HG02798 (cell line): ENCODE measurements around the gene LRCH1.

Experiments
- ATAC-seq: cut with Tn5 transposase; IDR thresholded peaks from one replicate; pipeline ENCODE4 v1.9.1; 2021; ENCODE audit warnings: mild to moderate bottlenecking; ENCODE audit not compliant: unreplicated experiment, poor library complexity

LRCH1 gene

GRCh38 chr13:46607768-46608564, 55.0 kb downstream of the LRCH1 start:
- ATAC-seq: peak; percentile 47

- no peak for ATAC-seq
Observed at GRCh38 chr13:46609052-46609451, 56.1 kb downstream of the LRCH1 start.

- ATAC-seq: no peak
Observed at GRCh38 chr13:46609726-46610125, 56.8 kb downstream of the LRCH1 start.

- no peak for ATAC-seq
Observed at GRCh38 chr13:46612267-46612666, 59.3 kb downstream of the LRCH1 start.

GRCh38 chr13:46613409-46614049, 60.6 kb downstream of the LRCH1 start:
- no peak for ATAC-seq

GRCh38 chr13:46614582-46614981, 61.6 kb downstream of the LRCH1 start:
- no peak for ATAC-seq

GRCh38 chr13:46615888-46616531, 63.0 kb downstream of the LRCH1 start:
- no peak for ATAC-seq

- no peak for ATAC-seq
Observed at GRCh38 chr13:46617229-46617721, 64.3 kb downstream of the LRCH1 start.

GRCh38 chr13:46617885-46618284, 64.9 kb downstream of the LRCH1 start:
- ATAC-seq: no peak

GRCh38 chr13:46618694-46619254, 65.8 kb downstream of the LRCH1 start:
- ATAC-seq: no peak

GRCh38 chr13:46620029-46620428, 67.1 kb downstream of the LRCH1 start:
- ATAC-seq: no peak

- ATAC-seq: no peak
Observed at GRCh38 chr13:46620471-46620870, 67.5 kb downstream of the LRCH1 start.

GRCh38 chr13:46621133-46621532, 68.2 kb downstream of the LRCH1 start:
- ATAC-seq: no peak

- no peak for ATAC-seq
Observed at GRCh38 chr13:46621792-46622629, 69.0 kb downstream of the LRCH1 start.

GRCh38 chr13:46622630-46623256, 69.8 kb downstream of the LRCH1 start:
- ATAC-seq: no peak

- ATAC-seq: peak; percentile 51
Observed at GRCh38 chr13:46624353-46624752, 71.4 kb downstream of the LRCH1 start.

GRCh38 chr13:46624821-46625220, 71.9 kb downstream of the LRCH1 start:
- no peak for ATAC-seq

GRCh38 chr13:46627462-46627861, 74.5 kb downstream of the LRCH1 start:
- ATAC-seq: no peak

- no peak for ATAC-seq
Observed at GRCh38 chr13:46628622-46629365, 75.8 kb downstream of the LRCH1 start.
